Transverse colon (tissue), 4 donors: Measurements from ENCODE around the gene LRRIQ1. TPM values are rescaled to one million over a fixed set of nuclear protein-coding genes. Genes with fewer than 3 reads are reported as not detected.

Source experiments
- DNase-seq: peaks from one replicate; pipeline ENCODE4 v3.0.0-alpha.2; 2019
- H3K27ac ChIP-seq, 4 donors: fragments of 200-600 bp; sonication (generic); 2 replicates each; pipeline ENCODE4 v1.5.1; 2016 to 2018; ENCODE audit warnings: inconsistent platforms in 4 of 4
- H3K27me3 ChIP-seq: fragments of 200-600 bp; sonication (generic); 2 replicates; pipeline ENCODE4 v1.5.1; 2017; ENCODE audit warnings: inconsistent platforms
- H3K36me3 ChIP-seq, 4 donors: fragments of 200-600 bp; sonication (generic); 2 replicates each; pipeline ENCODE4 v1.5.1; 2017 to 2019; ENCODE audit warnings: inconsistent platforms in 4 of 4
- H3K4me1 ChIP-seq, 4 donors: fragments of 200-600 bp; sonication (generic); 2 replicates each; pipeline ENCODE4 v1.5.1; 2017 to 2020; ENCODE audit warnings: inconsistent platforms in 4 of 4
- H3K4me3 ChIP-seq, 4 donors: fragments of 200-600 bp; sonication (generic); 1 replicate in 1 of 4; 2 replicates in 3 of 4; pipeline versions ENCODE4 v1.5.1 to v1.6.1; 2017 to 2019; ENCODE audit warnings: inconsistent platforms in 4 of 4
- H3K9me3 ChIP-seq, 2 donors: fragments of 200-600 bp; sonication (generic); 2 replicates each; pipeline ENCODE4 v1.5.1; 2017 to 2019; ENCODE audit warnings: inconsistent platforms in 2 of 2
- CTCF ChIP-seq, 5 experiments: fragments of 200-600 bp in 3 of 5; fragments of 450-650 bp in 2 of 5; sonication (generic) in 3 of 5; IDR thresholded peaks; 1 replicate in 2 of 5; 2 replicates in 3 of 5; pipeline ENCODE4 v1.5.1; 2016 to 2017; ENCODE audit warnings: antibody characterized with exemption in 5 of 5, inconsistent platforms in 3 of 5, mild to moderate bottlenecking in 2 of 5, moderate library complexity in 1 of 5
- EP300 ChIP-seq: sonication (generic); formaldehyde crosslinking; IDR thresholded peaks from one replicate; pipeline ENCODE4 v1.6.1; 2017; ENCODE audit warnings: antibody characterized with exemption, low read depth
- POLR2A ChIP-seq: fragments of 450-650 bp; IDR thresholded peaks from one replicate; pipeline ENCODE4 v1.6.1; 2016; ENCODE audit warnings: antibody characterized with exemption, mild to moderate bottlenecking, moderate library complexity
- POLR2AphosphoS5 ChIP-seq, 3 donors: sonication (generic); formaldehyde crosslinking; IDR thresholded peaks; one replicate each; pipeline ENCODE4 v1.6.1; 2016; ENCODE audit warnings: antibody characterized with exemption in 3 of 3
- WGBS, 2 donors: methylation state at CpG; one replicate each; pipeline ENCODE4 v1.1.5; 2018; ENCODE audit warnings: low coverage in 1 of 2; 5-methylcytosine and 5-hydroxymethylcytosine counted together
- in situ Hi-C, 4 donors: fragments of 200-750 bp; cut with MboI; loops; one replicate each; pipeline versions ENCODE4 v1.15.0 to v1.15.1; 2017; ENCODE audit warnings: low sequenced_read_pairs in 3 of 4, low pct_ligation_motif_present in 1 of 4, low pct_unique_long_range_greater_than_20kb in 1 of 4
- intact Hi-C: fragments of 100-400 bp; cut with DNase I; formaldehyde crosslinking; loops from one replicate; pipeline ENCODE4 v1.15.1; 2023; ENCODE audit warnings: low total_unique reads
- total RNA-seq, 4 donors: library from RNA; depleted of rRNA; stranded (reverse); fragments of >200 nt; gene quantifications; one replicate each; pipeline ENCODE4 v1.1.0, GENCODE V29; 2016

The LRRIQ1 gene
- total RNA-seq, 4 donors from 2014 or later = not detected

- no peaks in the 10 kb centered on the region for H3K4me1 ChIP-seq
- in situ Hi-C loops = no loop called here
- H3K4me3 ChIP-seq = no peak overlapping the region
- no peak for DNase-seq
- H3K36me3 ChIP-seq = no peaks in the 10 kb centered on the region
- H3K27ac ChIP-seq = no peak overlapping the region
- TF ChIP-seq EP300 (no peak), POLR2A (no peak), CTCF (IDR thresholded peaks at IDR 0.05) (no peak), POLR2AphosphoS5 (IDR thresholded peaks at IDR 0.05) (no peak)
- intact Hi-C loops = no loop called here
- no peaks in the 10 kb centered on the region for H3K27me3 ChIP-seq
- 36 to 48% methylated on average over 2 of the region's 2 CpGs for WGBS, 2 donors
- no peaks in the 10 kb centered on the region for H3K9me3 ChIP-seq
Observed at GRCh38 chr12:85152311-85152729, 116.2 kb downstream of the LRRIQ1 start.

- in situ Hi-C loops = no loop called here
- DNase-seq = no peak
Observed at GRCh38 chr12:85155791-85156190, 119.6 kb downstream of the LRRIQ1 start.

GRCh38 chr12:85156569-85156968 is 120.4 kb downstream of the LRRIQ1 start:
- Histone ChIP-seq H3K4me1 (no peaks in the 10 kb centered on the region), H3K36me3 (no peaks in the 10 kb centered on the region), H3K4me3 (no peak overlapping the region), H3K27me3 (no peaks in the 10 kb centered on the region), H3K27ac (no peak overlapping the region), H3K9me3 (no peaks in the 10 kb centered on the region)
- DNase-seq = no peak
- WGBS, 2 donors = 48 to 56% methylated on average over 3 of the region's 3 CpGs
- intact Hi-C loops (no loop called here), in situ Hi-C loops (no loop called here)
- TF ChIP-seq POLR2A (no peak), EP300 (no peak), POLR2AphosphoS5 (IDR thresholded peaks at IDR 0.05) (no peak), CTCF (IDR thresholded peaks at IDR 0.05) (no peak)

More at GRCh38 chr12:85155791-85156190, 119.6 kb downstream of the LRRIQ1 start:
- H3K4me3 ChIP-seq = no peak overlapping the region
- 20 to 28% methylated on average over 2 of the region's 2 CpGs for WGBS, 2 donors
- H3K4me1 ChIP-seq = no peaks in the 10 kb centered on the region
- no peaks in the 10 kb centered on the region for H3K36me3 ChIP-seq
- intact Hi-C loops = no loop called here
- no peak overlapping the region for H3K27ac ChIP-seq
- H3K27me3 ChIP-seq = no peaks in the 10 kb centered on the region
- TF ChIP-seq EP300 = no peak
- no peak for TF ChIP-seq CTCF (IDR thresholded peaks at IDR 0.05)
- TF ChIP-seq POLR2A = no peak
- TF ChIP-seq POLR2AphosphoS5 (IDR thresholded peaks at IDR 0.05) = no peak
- H3K9me3 ChIP-seq = no peaks in the 10 kb centered on the region

DNA sequence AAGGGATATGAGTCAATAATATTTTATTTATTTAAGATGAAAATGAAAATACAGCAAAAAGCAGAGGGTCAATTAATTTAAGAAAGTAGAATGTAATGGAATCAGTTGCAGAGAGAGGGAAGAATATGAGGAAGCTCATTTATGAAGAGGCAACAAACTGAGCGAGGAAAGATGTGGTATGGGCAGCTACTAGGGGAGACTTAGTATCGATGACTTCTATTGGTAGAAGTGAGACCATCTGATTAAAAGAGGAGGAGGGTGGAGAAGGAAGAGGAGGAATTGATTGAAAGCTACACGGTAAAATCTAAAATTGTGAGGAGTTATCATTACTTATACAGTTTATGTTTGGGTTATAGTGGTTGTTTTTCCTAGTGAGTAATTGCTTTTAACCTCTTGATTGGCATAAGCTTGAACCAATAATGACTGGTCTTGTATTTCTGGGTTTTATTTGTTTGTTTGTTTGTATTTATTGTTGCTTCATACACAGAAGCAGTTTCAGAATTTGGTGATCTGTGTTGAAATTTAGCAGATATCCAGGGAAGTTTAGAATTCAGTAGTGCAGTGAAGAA is 121.0 kb downstream of the LRRIQ1 start:
- no peak overlapping the region for H3K4me3 ChIP-seq
- TF ChIP-seq POLR2AphosphoS5 (IDR thresholded peaks at IDR 0.05) = no peak
- TF ChIP-seq CTCF (IDR thresholded peaks at IDR 0.05) = no peak
- no peak for TF ChIP-seq POLR2A
- no peak for TF ChIP-seq EP300
- no peak for DNase-seq
- H3K4me1 ChIP-seq = no peaks in the 10 kb centered on the region
- no peak overlapping the region for H3K27ac ChIP-seq
- intact Hi-C loops = no loop called here
- in situ Hi-C loops = no loop called here
- no peaks in the 10 kb centered on the region for H3K36me3 ChIP-seq
- 79 to 85% methylated on average over 2 to 3 of the region's 3 CpGs for WGBS, 2 donors
- H3K27me3 ChIP-seq = no peaks in the 10 kb centered on the region
- H3K9me3 ChIP-seq = no peaks in the 10 kb centered on the region
